BE2C (cell line): Measurements from ENCODE around the gene ITGA3.

Experiments used
- DNase-seq: peaks from one replicate; pipeline ENCODE4 v3.0.0-alpha.2; 2020
- H3K27me3 ChIP-seq: fragments of 250-450 bp; sonication (Bioruptor Pico); 2 replicates; pipeline ENCODE4 v1.5.1; 2020; ENCODE audit warnings: mild to moderate bottlenecking
- H3K36me3 ChIP-seq: fragments of 250-450 bp; sonication (Bioruptor Pico); 2 replicates; pipeline ENCODE4 v1.5.1; 2020; ENCODE audit warnings: mild to moderate bottlenecking
- H3K4me1 ChIP-seq: fragments of 250-450 bp; sonication (Bioruptor Pico); 2 replicates; pipeline ENCODE4 v1.5.1; 2020
- H3K4me3 ChIP-seq: 2 replicates; pipeline ENCODE4 v1.5.1; 2011; ENCODE audit warnings: low read depth, low read length
- H3K9me3 ChIP-seq: fragments of 250-450 bp; sonication (Bioruptor Pico); 2 replicates; pipeline ENCODE4 v1.5.1; 2020
- TF ChIP-seq, protein P1 (sequence below): IDR thresholded peaks from 2 replicates; pipeline ENCODE4 v1.5.1; 2012; ENCODE audit warnings: mild to moderate bottlenecking, low read depth, low read length

ITGA3 gene

DNA sequence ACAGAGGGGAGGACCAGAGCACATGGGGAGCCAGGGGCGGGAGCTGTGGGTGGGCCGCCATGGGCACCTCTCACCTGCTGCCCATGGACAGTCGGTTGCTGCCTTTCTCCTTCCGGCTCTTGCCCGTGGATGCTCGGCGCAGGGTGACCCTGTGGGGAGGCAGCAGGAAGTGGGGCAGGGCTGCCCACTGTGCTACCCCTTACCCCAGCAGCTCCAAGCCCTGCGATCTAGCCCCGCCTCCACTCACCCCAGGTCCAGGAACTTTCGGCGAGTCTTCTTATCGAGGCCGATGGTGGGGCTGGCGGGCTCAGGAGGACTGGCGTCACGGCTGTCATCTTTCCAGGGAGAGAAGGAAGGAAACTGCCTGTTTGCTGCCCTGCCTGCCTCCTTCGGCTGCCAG is 59.8 kb downstream of the ITGA3 start:
- Histone ChIP-seq H3K4me3 (no peak overlapping the region), H3K27me3 (no peaks in the 10 kb centered on the region), H3K4me1 (peaks cover 8% of the 10 kb centered on the region), H3K9me3 (no peaks in the 10 kb centered on the region), H3K36me3 (no peaks in the 10 kb centered on the region)
- DNase-seq, result no peak
- TF ChIP-seq, protein P1, sequence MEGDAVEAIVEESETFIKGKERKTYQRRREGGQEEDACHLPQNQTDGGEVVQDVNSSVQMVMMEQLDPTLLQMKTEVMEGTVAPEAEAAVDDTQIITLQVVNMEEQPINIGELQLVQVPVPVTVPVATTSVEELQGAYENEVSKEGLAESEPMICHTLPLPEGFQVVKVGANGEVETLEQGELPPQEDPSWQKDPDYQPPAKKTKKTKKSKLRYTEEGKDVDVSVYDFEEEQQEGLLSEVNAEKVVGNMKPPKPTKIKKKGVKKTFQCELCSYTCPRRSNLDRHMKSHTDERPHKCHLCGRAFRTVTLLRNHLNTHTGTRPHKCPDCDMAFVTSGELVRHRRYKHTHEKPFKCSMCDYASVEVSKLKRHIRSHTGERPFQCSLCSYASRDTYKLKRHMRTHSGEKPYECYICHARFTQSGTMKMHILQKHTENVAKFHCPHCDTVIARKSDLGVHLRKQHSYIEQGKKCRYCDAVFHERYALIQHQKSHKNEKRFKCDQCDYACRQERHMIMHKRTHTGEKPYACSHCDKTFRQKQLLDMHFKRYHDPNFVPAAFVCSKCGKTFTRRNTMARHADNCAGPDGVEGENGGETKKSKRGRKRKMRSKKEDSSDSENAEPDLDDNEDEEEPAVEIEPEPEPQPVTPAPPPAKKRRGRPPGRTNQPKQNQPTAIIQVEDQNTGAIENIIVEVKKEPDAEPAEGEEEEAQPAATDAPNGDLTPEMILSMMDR, result no peak

DNA sequence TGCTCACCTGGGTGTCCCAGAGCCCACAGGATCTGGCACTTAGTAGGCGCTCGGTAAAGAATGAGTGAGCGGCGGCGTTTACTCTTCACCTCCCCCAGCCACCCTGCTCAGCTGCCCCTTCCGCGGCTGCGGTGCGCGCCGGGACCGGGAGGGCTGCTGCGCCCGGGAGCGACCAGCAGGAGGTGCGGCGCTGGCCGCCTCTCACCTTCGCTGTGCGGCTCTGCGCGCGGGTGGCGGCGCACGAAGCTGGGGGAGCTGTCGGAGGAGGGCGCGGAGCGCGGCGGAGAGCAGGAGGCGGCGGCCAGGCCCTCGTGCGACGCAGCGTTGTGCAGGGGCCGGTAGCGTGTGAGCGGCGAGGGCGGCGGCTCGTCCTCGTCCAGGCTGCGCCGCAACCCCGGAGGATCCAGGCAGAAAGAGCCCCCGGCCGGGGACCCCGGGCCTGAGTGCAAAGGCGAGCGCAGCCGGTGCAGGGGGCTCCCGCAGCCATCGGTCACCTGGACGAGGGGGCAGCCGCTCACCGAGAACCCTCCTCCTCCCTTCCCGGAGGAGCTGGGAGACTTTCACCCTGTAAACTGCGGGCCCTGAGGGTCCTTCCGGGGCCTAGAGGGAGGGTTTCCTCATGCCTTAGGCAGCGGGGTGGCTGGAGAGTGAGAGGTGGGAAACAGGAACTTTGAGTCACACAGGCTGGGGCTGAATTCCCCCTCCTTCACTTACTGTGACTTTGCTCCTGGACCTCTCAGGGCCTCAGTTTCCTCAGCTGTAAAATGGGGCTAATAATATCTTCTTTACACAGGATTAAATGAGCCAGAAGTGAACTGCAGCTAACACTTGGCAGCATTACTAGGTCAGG is 61.5 kb downstream of the ITGA3 start:
- TF ChIP-seq, protein P1, result peak; percentile 61
- Histone ChIP-seq H3K9me3 (no peaks in the 10 kb centered on the region), H3K27me3 (no peaks in the 10 kb centered on the region), H3K4me1 (peaks cover under 1% of the 10 kb centered on the region; the same call in 1 of the 2 replicates), H3K4me3 (0 out of 2 replicates have a peak overlapping the region, but pooled peaks have one; percentile 11), H3K36me3 (no peaks in the 10 kb centered on the region)
- peak; percentile 88 for DNase-seq

DNA sequence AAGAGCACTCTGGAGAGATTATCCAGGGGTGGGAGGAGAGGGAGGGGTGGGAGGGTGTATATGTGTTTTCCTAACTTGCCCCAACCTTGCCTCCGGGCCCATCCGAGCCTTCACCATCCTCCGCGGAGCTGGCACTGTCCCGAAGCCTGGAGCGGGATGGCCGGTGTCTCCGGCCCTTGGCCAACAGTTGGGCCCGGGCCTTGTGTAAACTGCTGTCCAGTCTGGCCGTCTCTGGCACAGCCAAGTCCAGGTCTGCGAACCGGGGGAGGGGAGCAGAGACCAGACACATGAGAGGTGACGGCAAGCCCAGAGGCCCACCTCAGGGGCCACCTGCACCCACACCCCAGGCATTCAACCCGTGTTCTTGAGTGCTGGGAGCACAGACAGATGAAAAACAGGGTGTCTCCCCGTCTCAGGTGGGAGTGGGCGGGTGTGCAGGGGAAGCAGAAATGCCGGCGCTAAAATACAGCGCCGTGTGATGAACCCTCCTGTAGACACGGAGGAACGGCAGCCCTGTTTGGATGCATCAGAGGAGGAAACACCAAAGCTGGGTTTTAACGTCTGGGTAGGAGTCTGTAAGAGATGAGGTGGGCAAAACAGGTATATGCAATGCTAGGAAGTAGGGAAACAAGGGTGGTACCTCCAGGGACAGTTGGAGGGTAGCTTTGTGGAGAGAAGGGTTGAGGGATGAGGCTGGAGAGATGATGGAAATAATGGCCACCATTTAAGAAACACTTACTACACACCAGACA is 62.3 kb downstream of the ITGA3 start:
- TF ChIP-seq, protein P1, result no peak
- no peak for DNase-seq
- H3K4me1 ChIP-seq, result 0 out of 2 replicates have a peak, but pooled peaks cover 2% of the 10 kb centered on the region
- no peaks in the 10 kb centered on the region for H3K27me3 ChIP-seq
- no peak overlapping the region for H3K4me3 ChIP-seq
- H3K9me3 ChIP-seq, result no peaks in the 10 kb centered on the region
- no peaks in the 10 kb centered on the region for H3K36me3 ChIP-seq

DNA sequence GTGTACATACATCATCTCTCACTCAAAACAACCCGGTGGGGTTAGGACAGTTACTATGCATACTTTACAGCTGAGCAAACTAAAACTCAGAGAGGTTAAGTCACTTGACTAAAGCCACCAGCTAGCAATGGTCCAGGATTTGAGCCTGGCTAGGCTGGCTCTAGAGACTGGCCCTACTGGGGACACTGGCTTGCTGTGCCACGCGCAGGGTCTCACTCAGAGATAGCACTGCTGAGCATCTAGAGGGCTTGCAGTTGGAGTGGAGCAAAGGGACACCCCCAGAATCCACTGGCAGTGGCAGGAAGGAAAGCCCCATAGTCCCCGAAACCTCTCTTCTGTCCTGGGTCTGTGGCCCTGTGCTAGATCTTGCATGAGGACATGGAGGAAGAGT is 62.9 kb downstream of the ITGA3 start:
- Histone ChIP-seq H3K4me1 (0 out of 2 replicates have a peak, but pooled peaks cover 7% of the 10 kb centered on the region), H3K4me3 (no peak overlapping the region), H3K9me3 (no peaks in the 10 kb centered on the region), H3K27me3 (no peaks in the 10 kb centered on the region), H3K36me3 (no peaks in the 10 kb centered on the region)
- no peak for DNase-seq
- TF ChIP-seq, protein P1, result no peak

DNA sequence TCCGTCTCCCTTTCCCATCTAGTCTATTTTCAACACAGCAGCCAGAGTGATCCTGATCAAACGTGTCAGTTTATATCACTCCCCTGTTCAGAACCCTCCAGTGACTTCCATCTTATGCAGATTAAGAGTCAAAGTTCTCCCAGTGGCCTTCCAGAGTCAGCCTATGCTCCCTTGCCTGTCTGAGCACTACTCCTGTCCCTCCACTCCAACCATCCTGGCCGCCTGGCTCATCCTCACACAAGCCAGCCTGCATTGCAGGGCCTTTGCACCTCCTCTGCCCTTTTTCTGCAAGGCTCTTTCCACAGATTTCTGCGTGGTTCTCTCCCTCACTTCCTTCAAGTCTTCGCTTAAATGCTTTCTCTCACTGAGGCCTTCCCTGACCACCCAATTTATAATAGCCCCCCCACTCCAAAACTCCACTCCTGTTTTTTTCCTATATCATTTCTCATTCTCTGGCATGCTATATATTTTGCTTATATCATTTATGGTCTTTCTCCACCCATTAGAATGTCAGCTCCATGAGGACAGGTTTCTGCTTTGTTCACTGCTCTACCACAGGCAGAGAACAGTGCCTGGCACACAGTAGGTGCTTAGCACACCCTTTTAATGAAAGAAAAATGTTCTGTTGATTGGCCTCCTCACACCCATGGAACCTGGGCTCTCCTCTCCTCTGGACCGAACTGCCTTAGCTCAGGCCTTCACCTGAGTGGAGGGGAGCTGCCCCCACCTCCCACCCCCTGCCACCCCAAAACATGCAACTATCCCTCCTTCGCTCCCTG is 64.8 kb downstream of the ITGA3 start:
- no peaks in the 10 kb centered on the region for H3K9me3 ChIP-seq
- DNase-seq, result no peak
- H3K36me3 ChIP-seq, result no peaks in the 10 kb centered on the region
- H3K27me3 ChIP-seq, result no peaks in the 10 kb centered on the region
- peaks cover 10% of the 10 kb centered on the region; the same call in 1 of the 2 replicates for H3K4me1 ChIP-seq
- no peak overlapping the region for H3K4me3 ChIP-seq
- TF ChIP-seq, protein P1, result no peak
